Pancreas (tissue), 10 donors: ENCODE measurements around the gene SYNJ1. TPM values are rescaled to one million over a fixed set of nuclear protein-coding genes. Genes with fewer than 3 reads are reported as not detected.
"Not testable (repeated sequence)": the region's sequence is repeated elsewhere in the genome, so short reads cannot be mapped to it uniquely, and the experiment has no call there.

ENCODE experiments used
- ATAC-seq, 4 donors: fragments of 200-7000 bp; cut with Tn5 transposase; one replicate each; pipeline versions ENCODE4 v1.8.0 to v1.9.1; 2020; ENCODE audit warnings: mild to moderate bottlenecking in 4 of 4, moderate library complexity in 4 of 4
- DNase-seq, 6 donors: peaks; one replicate each; pipeline ENCODE4 v3.0.0-alpha.2; 2020
- FAIRE-seq: peaks from 2 replicates; lab custom pipeline; 2012; peaks lifted over from hg19 to GRCh38; lab: Jason Lieb, UNC
- H3K27ac ChIP-seq, 4 donors: fragments of 200-600 bp; sonication (generic); 1 replicate in 3 of 4; 2 replicates in 1 of 4; pipeline versions ENCODE4 v1.5.0 to v1.8.0; 2020
- H3K27me3 ChIP-seq, 4 donors: fragments of 200-600 bp; one replicate each; pipeline ENCODE4 v1.8.0; 2021
- H3K36me3 ChIP-seq, 3 donors: fragments of 200-600 bp; sonication (generic) in 1 of 3; one replicate each; pipeline versions ENCODE4 v1.5.0 to v1.8.0; 2020 to 2021
- H3K4me1 ChIP-seq, 3 donors: fragments of 200-600 bp; one replicate each; pipeline ENCODE4 v1.8.0; 2021
- H3K4me3 ChIP-seq, 4 donors: fragments of 200-600 bp; sonication (generic) in 2 of 4; one replicate each; pipeline versions ENCODE4 v1.5.0 to v1.8.0; 2020 to 2021
- H3K9me3 ChIP-seq, 4 donors: fragments of 200-600 bp; one replicate each; pipeline ENCODE4 v1.8.0; 2021
- WGBS, 2 donors: extraction: QIAGEN DNeasy Blood & Tissue Kit; methylation state at CpG; one replicate each; pipeline ENCODE4 v1.1.7; 2013; 5-methylcytosine and 5-hydroxymethylcytosine counted together
- intact Hi-C, 3 donors: fragments of 100-400 bp; cut with DNase I; formaldehyde crosslinking; loops; one replicate each; pipeline versions ENCODE4 v1.11.1 to v1.14.2; 2022
- polyA plus RNA-seq, 2 donors: library from polyadenylated mRNA; stranded (reverse); fragments of 200-250 nt; gene quantifications; one replicate each; pipeline ENCODE4 v1.2.3, GENCODE V29; 2013
- total RNA-seq, 6 donors: library from RNA; stranded (reverse); fragmentation: NEBNext Ultra II Directional in 4 of 6; extraction: Animal tissue kit (Norgen Biotek cat#: 25700) in 4 of 6; gene quantifications; one replicate each; pipeline versions ENCODE4 v1.2.1 to v1.2.4, GENCODE V29; 2021 to 2023
- TF ChIP-seq, protein P1 (sequence below), 4 donors: fragments of 200-600 bp; sonication (generic) in 3 of 4; IDR thresholded peaks; one replicate each; pipeline versions ENCODE4 v1.5.0 to v1.8.0; 2021; ENCODE audit warnings: antibody characterized with exemption in 4 of 4
- donor health status: healthy with polysubstance abuse.
- donor health status: DM: no; HTN: no; CAD: no; lungs with moderate emphysema.
- donor health status: DM: no; HTN: no; CAD: no.
- donor health status: control.
- donor health status: control.
- donor health status: Bipolar disorder and iron deficiency.
- donor health status: DM: yes; HTN: yes; CAD: no.
- donor health status: DM: no; HTN: no; CAD: no.
- donor health status: DM: no; HTN: no; CAD: no.
- donor health status: DM: yes; HTN: yes; CAD: no.

The SYNJ1 gene
- total and polyA plus RNA-seq, 8 donors, result 3.5 to 9.9 (median 4.9) TPM

DNA sequence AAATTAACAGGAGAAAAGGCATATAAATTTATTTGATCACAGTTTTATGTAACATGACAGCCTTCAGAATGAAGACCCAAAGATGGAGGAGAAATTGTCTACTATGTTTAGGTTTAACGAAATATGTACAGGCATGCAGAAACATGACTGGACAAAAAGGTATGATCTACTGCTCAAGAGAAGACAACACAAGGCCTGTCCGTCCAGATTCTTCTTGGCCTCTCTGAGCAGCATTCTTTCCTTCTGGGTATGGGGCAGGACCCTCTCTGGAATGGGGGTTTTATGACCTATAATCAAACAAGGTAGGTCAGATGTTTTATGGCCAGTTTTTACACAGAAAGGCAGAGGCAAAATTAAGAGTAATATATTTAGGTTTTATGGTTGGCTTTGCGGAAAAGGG is 13.5 kb upstream of the SYNJ1 start:
- no peak overlapping the region for H3K27ac ChIP-seq
- intact Hi-C loops, result no loop called here
- WGBS, 2 donors, result 90 to 91% methylated on average over 3 of the region's 3 CpGs
- H3K36me3 ChIP-seq, result peaks cover 6 to 44% (median 25%) of the 10 kb centered on the region in 3 donors
- no peak for ATAC-seq
- FAIRE-seq, result no peak
- no peaks in the 10 kb centered on the region for H3K27me3 ChIP-seq
- H3K4me1 ChIP-seq, result no peaks in the 10 kb centered on the region
- no peaks in the 10 kb centered on the region for H3K9me3 ChIP-seq
- H3K4me3 ChIP-seq, result no peak overlapping the region
- TF ChIP-seq, protein P1, sequence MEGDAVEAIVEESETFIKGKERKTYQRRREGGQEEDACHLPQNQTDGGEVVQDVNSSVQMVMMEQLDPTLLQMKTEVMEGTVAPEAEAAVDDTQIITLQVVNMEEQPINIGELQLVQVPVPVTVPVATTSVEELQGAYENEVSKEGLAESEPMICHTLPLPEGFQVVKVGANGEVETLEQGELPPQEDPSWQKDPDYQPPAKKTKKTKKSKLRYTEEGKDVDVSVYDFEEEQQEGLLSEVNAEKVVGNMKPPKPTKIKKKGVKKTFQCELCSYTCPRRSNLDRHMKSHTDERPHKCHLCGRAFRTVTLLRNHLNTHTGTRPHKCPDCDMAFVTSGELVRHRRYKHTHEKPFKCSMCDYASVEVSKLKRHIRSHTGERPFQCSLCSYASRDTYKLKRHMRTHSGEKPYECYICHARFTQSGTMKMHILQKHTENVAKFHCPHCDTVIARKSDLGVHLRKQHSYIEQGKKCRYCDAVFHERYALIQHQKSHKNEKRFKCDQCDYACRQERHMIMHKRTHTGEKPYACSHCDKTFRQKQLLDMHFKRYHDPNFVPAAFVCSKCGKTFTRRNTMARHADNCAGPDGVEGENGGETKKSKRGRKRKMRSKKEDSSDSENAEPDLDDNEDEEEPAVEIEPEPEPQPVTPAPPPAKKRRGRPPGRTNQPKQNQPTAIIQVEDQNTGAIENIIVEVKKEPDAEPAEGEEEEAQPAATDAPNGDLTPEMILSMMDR (IDR thresholded peaks at IDR 0.05), result no peak
- DNase-seq, result no peak

DNA sequence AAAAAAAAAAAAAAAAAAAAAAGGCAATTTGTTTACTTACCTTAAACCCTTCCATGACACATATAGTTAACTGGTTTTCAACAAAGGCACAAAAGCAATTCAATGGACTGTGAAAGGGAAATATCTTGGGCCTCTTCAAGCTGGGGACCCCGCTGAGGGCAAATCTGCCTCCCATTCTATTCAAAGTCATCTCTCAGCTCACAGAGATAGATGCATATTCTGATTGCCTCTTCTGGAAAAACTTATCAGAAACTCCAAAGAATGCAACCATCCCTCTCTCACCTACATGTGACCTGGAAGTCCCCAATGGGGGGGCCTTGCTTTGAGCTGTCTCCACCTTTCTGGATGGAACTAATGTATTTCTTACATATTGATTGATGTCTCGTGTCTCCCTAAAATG is 12.1 kb upstream of the SYNJ1 start:
- TF ChIP-seq, protein P1 (IDR thresholded peaks at IDR 0.05), result no peak
- FAIRE-seq, result no peak
- no peaks in the 10 kb centered on the region for H3K27me3 ChIP-seq

DNA sequence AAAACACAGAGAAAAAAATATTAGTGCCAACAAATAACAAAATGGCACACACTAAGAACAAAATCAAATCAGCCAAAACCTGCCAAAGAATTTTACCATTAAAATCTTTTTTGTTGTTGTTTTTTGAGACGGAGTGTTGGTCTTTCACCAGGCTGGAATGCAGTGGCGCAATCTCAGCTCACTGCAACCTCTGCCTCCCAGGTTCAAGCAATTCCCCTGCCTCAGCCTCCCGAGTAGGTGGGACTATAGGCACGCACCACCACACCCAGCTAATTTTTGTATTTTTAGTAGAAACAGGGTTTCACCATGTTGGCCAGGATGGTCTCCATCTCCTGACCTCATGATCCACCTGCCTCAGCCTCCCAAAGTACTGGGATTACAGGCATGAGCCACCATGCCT is 8.3 kb upstream of the SYNJ1 start:
- intact Hi-C loops, H3K9me3 ChIP-seq, H3K4me3 ChIP-seq, H3K27me3 ChIP-seq, H3K4me1 ChIP-seq, DNase-seq, FAIRE-seq, ATAC-seq, H3K27ac ChIP-seq: not testable (repeated sequence)
- peaks cover 0 to 15% (median 4%) of the 10 kb centered on the region in 3 donors for H3K36me3 ChIP-seq
- 90 to 92% methylated on average over 4 of the region's 4 CpGs for WGBS, 2 donors

More for the DNA sequence above, 12.1 kb upstream of the SYNJ1 start:
- WGBS, 2 donors, result 93 to 98% methylated on average over 2 of the region's 2 CpGs
- H3K4me1 ChIP-seq, result no peaks in the 10 kb centered on the region
- no peak for ATAC-seq
- no peak for DNase-seq
- H3K4me3 ChIP-seq, result no peak overlapping the region
- H3K9me3 ChIP-seq, result no peaks in the 10 kb centered on the region
- intact Hi-C loops, result no loop called here
- no peak overlapping the region for H3K27ac ChIP-seq
- H3K36me3 ChIP-seq, result peaks cover 6 to 40% (median 21%) of the 10 kb centered on the region in 3 donors

DNA sequence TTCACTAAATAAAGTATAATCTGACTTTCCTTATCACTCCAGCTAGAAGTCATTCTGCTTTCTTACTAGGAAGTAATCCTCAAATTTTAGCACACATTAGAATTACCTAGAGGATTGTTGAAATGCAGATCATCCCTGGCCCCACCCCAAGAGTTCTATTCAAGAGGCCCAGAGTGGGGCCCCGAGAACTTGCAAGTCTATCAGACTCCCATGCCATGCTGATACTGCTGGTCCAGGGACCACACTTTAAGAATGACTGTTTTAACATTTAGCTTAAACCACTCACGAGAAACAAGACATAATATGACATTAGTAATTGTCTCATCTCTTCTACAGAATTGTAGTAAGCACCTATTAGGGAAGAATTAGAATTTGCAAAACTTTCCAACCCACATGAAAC is 7.7 kb upstream of the SYNJ1 start:
- 86 to 92% methylated on average over 2 of the region's 2 CpGs for WGBS, 2 donors
- Histone ChIP-seq H3K4me1 (no peaks in the 10 kb centered on the region), H3K27me3 (no peaks in the 10 kb centered on the region), H3K9me3 (no peaks in the 10 kb centered on the region), H3K27ac (no peak overlapping the region), H3K4me3 (no peak overlapping the region), H3K36me3 (peaks cover 0 to 15% (median 4%) of the 10 kb centered on the region in 3 donors)
- DNase-seq (no peak), FAIRE-seq (no peak), ATAC-seq (no peak)
- intact Hi-C loops, result no loop called here
- TF ChIP-seq, protein P1 (IDR thresholded peaks at IDR 0.05), result no peak

DNA sequence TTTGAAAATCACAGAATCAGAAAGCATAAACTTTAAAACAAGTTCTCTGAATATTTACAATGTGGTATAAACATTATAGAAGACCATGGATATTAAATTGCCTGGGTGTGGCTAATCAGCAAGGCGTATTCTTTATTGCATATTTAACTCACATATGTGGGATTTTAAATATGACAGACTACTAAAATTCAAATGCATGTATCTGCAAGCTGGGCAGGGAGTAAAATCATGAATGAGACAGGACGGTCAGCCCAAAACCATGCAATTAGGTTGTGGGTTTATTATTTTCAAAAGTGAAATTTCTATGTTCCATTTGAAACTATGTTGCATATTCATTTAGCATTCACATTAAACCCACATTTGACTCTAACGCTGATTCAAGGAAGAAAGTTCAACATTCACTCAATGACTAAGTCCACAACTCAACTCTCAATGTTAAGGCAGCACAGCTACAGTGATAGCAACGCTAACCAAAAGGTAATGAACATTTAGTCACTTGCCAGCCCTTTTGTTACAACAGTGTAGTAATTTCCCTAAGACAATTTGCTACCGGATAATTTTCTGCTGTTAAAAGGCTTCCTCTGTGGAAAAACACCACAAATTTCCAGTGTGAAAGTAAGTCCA is 6.3 kb upstream of the SYNJ1 start:
- H3K9me3 ChIP-seq, result no peaks in the 10 kb centered on the region
- FAIRE-seq, result no peak
- H3K27ac ChIP-seq, result no peak overlapping the region
- H3K4me1 ChIP-seq, result no peaks in the 10 kb centered on the region
- 92 to 94% methylated on average over 5 of the region's 5 CpGs for WGBS, 2 donors
- H3K36me3 ChIP-seq, result peaks cover 0 to 15% (median 4%) of the 10 kb centered on the region in 3 donors
- DNase-seq, result no peak
- intact Hi-C loops, result no loop called here
- ATAC-seq, result no peak
- H3K27me3 ChIP-seq, result no peaks in the 10 kb centered on the region
- no peak overlapping the region for H3K4me3 ChIP-seq
- TF ChIP-seq, protein P1 (IDR thresholded peaks at IDR 0.05), result no peak
